HFF-Myc (cell line): Measurements from ENCODE around the gene PALM2AKAP2.
A peak's percentile ranks its signal among the peaks of the same experiment; 100 is the strongest.

Experiments
- DNase-seq: peaks from one replicate; pipeline ENCODE4 v3.0.0-alpha.2; 2011; ENCODE audit warnings: low read depth; ENCODE audit errors: extremely low read depth
- H3K4me3 ChIP-seq: replicated peaks from 2 replicates; pipeline ENCODE4 v1.5.1; 2011; ENCODE audit warnings: low read depth, mild to moderate bottlenecking, control low read depth, low read length
- TF ChIP-seq, protein P1 (sequence below): IDR thresholded peaks from 2 replicates; pipeline ENCODE4 v1.5.1; 2012; ENCODE audit warnings: mild to moderate bottlenecking, low read depth, low read length, control low read depth; ENCODE audit errors: missing control alignments

The PALM2AKAP2 gene

GRCh38 chr9:109770101-109770500, 9.9 kb upstream of the PALM2AKAP2 start:
- H3K4me3 ChIP-seq = no peak overlapping the region
- DNase-seq = no peak
- TF ChIP-seq, protein P1, sequence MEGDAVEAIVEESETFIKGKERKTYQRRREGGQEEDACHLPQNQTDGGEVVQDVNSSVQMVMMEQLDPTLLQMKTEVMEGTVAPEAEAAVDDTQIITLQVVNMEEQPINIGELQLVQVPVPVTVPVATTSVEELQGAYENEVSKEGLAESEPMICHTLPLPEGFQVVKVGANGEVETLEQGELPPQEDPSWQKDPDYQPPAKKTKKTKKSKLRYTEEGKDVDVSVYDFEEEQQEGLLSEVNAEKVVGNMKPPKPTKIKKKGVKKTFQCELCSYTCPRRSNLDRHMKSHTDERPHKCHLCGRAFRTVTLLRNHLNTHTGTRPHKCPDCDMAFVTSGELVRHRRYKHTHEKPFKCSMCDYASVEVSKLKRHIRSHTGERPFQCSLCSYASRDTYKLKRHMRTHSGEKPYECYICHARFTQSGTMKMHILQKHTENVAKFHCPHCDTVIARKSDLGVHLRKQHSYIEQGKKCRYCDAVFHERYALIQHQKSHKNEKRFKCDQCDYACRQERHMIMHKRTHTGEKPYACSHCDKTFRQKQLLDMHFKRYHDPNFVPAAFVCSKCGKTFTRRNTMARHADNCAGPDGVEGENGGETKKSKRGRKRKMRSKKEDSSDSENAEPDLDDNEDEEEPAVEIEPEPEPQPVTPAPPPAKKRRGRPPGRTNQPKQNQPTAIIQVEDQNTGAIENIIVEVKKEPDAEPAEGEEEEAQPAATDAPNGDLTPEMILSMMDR = no peak

DNA sequence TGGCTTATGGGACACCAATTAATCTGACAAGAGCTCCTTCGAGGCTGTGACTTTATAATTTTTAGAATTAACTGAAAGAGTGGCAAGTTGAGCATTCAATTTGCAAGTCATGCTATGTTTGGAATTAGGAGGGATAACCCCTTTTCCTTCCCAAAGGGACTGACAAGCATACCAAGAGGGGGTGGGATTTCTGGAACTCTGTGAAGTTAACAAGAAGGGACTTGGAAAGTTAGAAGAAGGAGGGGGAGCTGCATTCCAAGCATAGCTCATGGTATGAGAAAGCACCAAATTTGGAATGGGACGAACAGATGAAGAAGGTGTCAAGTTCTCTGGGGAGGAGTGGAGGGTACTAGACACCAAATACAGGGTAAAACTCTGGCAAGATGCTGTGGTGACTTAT, 8.9 kb upstream of the PALM2AKAP2 start:
- TF ChIP-seq, protein P1 = no peak
- no peak overlapping the region for H3K4me3 ChIP-seq
- DNase-seq = peak; percentile 62

DNA sequence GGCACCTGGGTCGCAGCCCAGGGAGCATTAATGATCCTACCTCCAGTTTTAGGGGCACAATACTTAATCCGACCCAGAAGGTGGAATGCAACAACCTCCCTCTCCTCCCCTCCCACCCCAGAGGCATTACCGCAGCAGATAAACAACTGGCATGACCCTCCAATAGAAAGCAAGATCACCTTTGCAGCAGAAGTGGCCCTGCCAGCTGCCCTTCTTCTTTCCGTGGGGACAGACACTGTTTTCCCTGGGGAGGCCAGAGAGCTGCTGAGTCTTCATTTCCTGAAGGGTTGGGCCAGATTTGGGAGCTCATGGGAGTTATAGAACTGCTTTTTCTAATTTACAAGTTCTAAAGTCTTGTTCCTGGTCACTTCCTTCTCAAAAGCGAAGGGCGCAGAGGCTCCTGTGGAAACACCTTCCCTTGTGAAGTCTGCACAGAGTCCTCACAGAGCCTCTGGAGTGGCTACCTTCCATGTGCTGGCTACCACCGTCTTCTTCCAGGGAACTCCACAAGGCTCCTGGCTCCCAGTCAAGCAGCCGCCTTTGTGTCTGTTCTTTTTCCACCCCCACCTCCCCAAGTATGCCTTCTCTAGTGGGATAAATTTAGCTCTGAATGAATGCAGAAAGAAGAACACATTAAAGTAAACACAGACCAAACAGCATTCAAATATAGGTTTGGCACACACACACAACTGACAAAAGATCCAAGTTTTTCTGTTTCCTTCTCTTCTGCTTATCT, 8.0 kb upstream of the PALM2AKAP2 start:
- TF ChIP-seq, protein P1 = no peak
- H3K4me3 ChIP-seq = no peak overlapping the region
- DNase-seq = no peak

DNA sequence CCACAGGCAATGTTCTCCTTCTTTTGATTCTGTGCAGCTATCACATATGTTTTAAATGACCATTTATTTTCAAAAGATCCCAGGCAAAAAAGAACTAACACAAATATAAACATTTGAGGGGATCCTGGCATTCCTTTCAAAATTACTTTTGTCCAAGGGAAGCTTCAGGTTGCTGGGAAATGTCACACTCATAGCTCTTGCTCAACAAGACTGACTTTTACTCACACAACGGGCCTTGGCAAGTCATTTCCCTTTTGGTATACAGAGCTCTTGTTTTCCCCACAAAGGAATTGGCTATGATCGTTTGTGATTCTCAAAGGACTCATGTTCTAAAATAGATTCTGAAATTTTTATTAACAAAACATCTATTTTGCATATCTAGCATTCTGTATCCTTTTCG, 4.5 kb upstream of the PALM2AKAP2 start:
- no peak overlapping the region for H3K4me3 ChIP-seq
- TF ChIP-seq, protein P1 = no peak
- no peak for DNase-seq

DNA sequence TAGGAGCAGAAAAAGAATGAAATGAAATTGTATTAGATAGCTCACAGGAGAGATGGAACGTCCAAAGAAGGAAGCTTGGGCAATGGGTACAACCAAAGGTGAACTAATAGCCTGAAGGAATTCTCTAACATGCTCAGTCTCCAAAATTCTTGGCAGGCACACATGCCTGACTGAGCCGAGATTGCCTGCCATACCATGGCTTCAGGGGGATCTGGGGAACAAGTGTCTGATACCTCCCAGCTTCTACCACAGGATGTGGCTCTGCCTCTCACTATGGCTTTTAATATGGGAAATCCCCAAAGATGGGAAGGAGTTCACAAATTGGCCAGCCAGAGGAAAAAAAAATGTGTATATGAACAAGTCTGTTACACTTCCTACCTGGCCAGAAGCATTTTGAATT, 3.6 kb upstream of the PALM2AKAP2 start:
- H3K4me3 ChIP-seq = no peak overlapping the region
- TF ChIP-seq, protein P1 = no peak
- no peak for DNase-seq

- no peak for DNase-seq
- TF ChIP-seq, protein P1 = no peak
- peak overlapping the region; percentile 66 for H3K4me3 ChIP-seq
These were observed 545 bp downstream of the PALM2AKAP2 start for GRCh38 chr9:109780453-109781033.

DNA sequence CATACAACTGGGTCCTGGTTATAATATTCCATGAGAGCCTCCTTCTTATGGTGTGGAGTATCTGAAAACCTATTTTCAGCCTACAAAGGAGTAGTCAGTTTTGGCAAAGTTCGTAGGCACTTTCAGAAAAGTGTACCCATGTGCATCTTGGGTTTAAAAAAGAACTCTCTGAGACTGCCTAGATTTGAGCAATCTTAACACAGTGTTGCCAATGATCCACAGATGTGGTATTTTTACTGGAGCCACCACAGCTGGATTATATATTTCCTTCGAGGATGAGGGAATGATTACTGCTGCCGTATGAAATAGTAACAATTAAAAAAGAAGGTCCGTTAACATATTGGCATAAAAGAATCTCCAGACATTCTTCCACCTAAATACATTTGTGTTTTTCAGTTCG, 1.1 kb downstream of the PALM2AKAP2 start:
- H3K4me3 ChIP-seq = peak overlapping the region; percentile 66
- TF ChIP-seq, protein P1 = no peak
- no peak for DNase-seq
